Measurements from ENCODE around the gene SKAP2.

- TF ChIP-seq CTCF (IDR thresholded peaks at IDR 0.05) (no peak), POLR2A (IDR thresholded peaks at IDR 0.05) (no peak)
These were observed 5.7 kb downstream of the SKAP2 start for GRCh38 chr7:26858735-26859134.

Measured in lower leg skin (tissue), 3 donors.